PC-3 (cell line): ENCODE results near the gene PBRM1.

Experiments used
- EZH2 ChIP-seq: fragments of 300-600 bp; sonication (generic); IDR thresholded peaks from one replicate; pipeline ENCODE4 v1.6.1; 2017; ENCODE audit warnings: antibody characterized with exemption, mild to moderate bottlenecking, low read length; ENCODE audit not compliant: unreplicated experiment
- EZH2phosphoT487 ChIP-seq: fragments of 300-600 bp; sonication (generic); IDR thresholded peaks from 2 replicates; pipeline ENCODE4 v1.6.1; 2018; ENCODE audit warnings: mild to moderate bottlenecking, antibody characterized with exemption, low read length, borderline replicate concordance
- TF ChIP-seq, protein P1 (sequence below): fragments of 300-600 bp; sonication (generic); conservative IDR thresholded peaks from 2 replicates; pipeline ENCODE4 v1.5.1; 2017; ENCODE audit warnings: antibody characterized with exemption, low read depth, mild to moderate bottlenecking, low read length

DNA sequence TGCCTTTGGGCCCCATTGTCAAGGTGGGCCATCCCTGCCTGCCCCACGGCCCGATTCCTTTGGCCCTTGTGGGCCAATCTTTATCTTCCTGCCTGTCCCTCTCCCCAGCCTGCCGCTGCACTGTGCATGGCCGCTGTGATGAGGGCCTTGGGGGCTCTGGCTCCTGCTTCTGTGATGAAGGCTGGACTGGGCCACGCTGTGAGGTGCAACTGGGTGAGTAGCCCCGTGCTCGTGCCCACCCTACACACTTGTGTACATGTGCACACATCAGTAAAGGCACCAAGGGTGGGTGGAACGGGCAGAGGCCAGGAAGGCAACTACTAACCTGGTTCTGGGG, 164.3 kb downstream of the PBRM1 start:
- TF ChIP-seq, protein P1, sequence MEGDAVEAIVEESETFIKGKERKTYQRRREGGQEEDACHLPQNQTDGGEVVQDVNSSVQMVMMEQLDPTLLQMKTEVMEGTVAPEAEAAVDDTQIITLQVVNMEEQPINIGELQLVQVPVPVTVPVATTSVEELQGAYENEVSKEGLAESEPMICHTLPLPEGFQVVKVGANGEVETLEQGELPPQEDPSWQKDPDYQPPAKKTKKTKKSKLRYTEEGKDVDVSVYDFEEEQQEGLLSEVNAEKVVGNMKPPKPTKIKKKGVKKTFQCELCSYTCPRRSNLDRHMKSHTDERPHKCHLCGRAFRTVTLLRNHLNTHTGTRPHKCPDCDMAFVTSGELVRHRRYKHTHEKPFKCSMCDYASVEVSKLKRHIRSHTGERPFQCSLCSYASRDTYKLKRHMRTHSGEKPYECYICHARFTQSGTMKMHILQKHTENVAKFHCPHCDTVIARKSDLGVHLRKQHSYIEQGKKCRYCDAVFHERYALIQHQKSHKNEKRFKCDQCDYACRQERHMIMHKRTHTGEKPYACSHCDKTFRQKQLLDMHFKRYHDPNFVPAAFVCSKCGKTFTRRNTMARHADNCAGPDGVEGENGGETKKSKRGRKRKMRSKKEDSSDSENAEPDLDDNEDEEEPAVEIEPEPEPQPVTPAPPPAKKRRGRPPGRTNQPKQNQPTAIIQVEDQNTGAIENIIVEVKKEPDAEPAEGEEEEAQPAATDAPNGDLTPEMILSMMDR = no peak
- TF ChIP-seq EZH2phosphoT487 (no peak), EZH2 (no peak)
